Kidney (tissue), 14 donors: ENCODE measurements around the gene HAP1. TPM values are rescaled to one million over a fixed set of nuclear protein-coding genes. Genes with fewer than 3 reads are reported as not detected.

Experiments
- DNase-seq, 5 donors: peaks; one replicate each; pipeline ENCODE4 v3.0.0-alpha.2; 2013 to 2020
- FAIRE-seq: peaks from 2 replicates; lab custom pipeline; 2012; peaks lifted over from hg19 to GRCh38; lab: Jason Lieb, UNC
- H3K27ac ChIP-seq, 2 donors: one replicate each; pipeline ENCODE4 v1.7.0; 2013; ENCODE audit warnings: low read depth in 2 of 2, low read length in 2 of 2, inconsistent platforms in 1 of 2
- H3K27me3 ChIP-seq: one replicate; pipeline ENCODE4 v1.7.1; 2013; ENCODE audit warnings: low read length, inconsistent platforms; ENCODE audit not compliant: control insufficient read depth, insufficient read depth
- H3K36me3 ChIP-seq, 3 donors: one replicate each; pipeline versions ENCODE4 v1.7.0 to v1.7.1; 2013; ENCODE audit warnings: low read length in 3 of 3, control low read depth in 1 of 3, inconsistent platforms in 1 of 3; ENCODE audit not compliant: insufficient read depth in 3 of 3, control insufficient read depth in 2 of 3
- H3K4me1 ChIP-seq, 3 donors: one replicate each; pipeline versions ENCODE4 v1.7.0 to v1.7.1; 2013; ENCODE audit warnings: low read length in 3 of 3, inconsistent platforms in 1 of 3, low read depth in 1 of 3; ENCODE audit not compliant: control insufficient read depth in 2 of 3, insufficient read depth in 2 of 3
- H3K4me3 ChIP-seq, 3 donors: one replicate each; pipeline versions ENCODE4 v1.7.0 to v1.8.1; 2013; ENCODE audit warnings: low read length in 3 of 3, control low read depth in 1 of 3, inconsistent platforms in 1 of 3
- H3K9ac ChIP-seq, 3 donors: one replicate each; pipeline versions ENCODE4 v1.7.0 to v1.7.1; 2013; ENCODE audit warnings: low read length in 3 of 3, control low read depth in 1 of 3, inconsistent platforms in 1 of 3
- H3K9me3 ChIP-seq, 3 donors: one replicate each; pipeline versions ENCODE4 v1.7.0 to v1.7.1; 2013; ENCODE audit warnings: low read length in 3 of 3, control low read depth in 1 of 3, inconsistent platforms in 1 of 3; ENCODE audit not compliant: control insufficient read depth in 2 of 3, insufficient read depth in 1 of 3
- intact Hi-C: fragments of 100-400 bp; cut with DNase I; formaldehyde crosslinking; loops from one replicate; pipeline ENCODE4 v1.11.1; 2022
- polyA plus RNA-seq: library from polyadenylated mRNA; stranded (reverse); fragments of 350-450 nt; fragmentation: Illumina TruSeq; extraction: RNeasy Lipid Tissue Mini Kit (QIAGEN cat#74804); gene quantifications from one replicate; pipeline ENCODE4 v1.2.3, GENCODE V29; 2014; ENCODE audit warnings: low read depth, low replicate concordance; ENCODE audit not compliant: insufficient read depth
- total RNA-seq: library from RNA; stranded (reverse); fragmentation: NEBNext Ultra II Directional; extraction: Animal tissue kit (Norgen Biotek cat#: 25700); gene quantifications from one replicate; pipeline ENCODE4 v1.2.1, GENCODE V29; 2021
- TF ChIP-seq, protein P1 (sequence below): IDR thresholded peaks from 3 replicates; pipeline ENCODE4 v1.5.1; 2012; ENCODE audit warnings: mild to moderate bottlenecking, moderate library complexity, borderline replicate concordance; ENCODE audit not compliant: insufficient read depth; ENCODE audit errors: extremely low read depth
- donor health status: control.
- donor health status: control.
- donor health status: control.
- donor health status: control.
- donor health status: control.
- donor health status: DM: yes; HTN: yes; CAD: no.
- donor health status: Normal renal cell carcinoma (clear cell type).

Gene HAP1
- total and polyA plus RNA-seq, 2 donors from 2014 or later: 0.99 to 1.3 TPM

- Histone ChIP-seq H3K27me3 (peaks cover 5% of the 10 kb centered on the region), H3K4me1 (peaks cover 0 to 8% (median 0%) of the 10 kb centered on the region in 3 donors), H3K36me3 (no peaks in the 10 kb centered on the region), H3K27ac (no peak overlapping the region), H3K4me3 (no peak overlapping the region), H3K9ac (no peak overlapping the region), H3K9me3 (no peaks in the 10 kb centered on the region)
- DNase-seq (no peak), FAIRE-seq (no peak)
- intact Hi-C loops: no loop called here
- TF ChIP-seq, protein P1, sequence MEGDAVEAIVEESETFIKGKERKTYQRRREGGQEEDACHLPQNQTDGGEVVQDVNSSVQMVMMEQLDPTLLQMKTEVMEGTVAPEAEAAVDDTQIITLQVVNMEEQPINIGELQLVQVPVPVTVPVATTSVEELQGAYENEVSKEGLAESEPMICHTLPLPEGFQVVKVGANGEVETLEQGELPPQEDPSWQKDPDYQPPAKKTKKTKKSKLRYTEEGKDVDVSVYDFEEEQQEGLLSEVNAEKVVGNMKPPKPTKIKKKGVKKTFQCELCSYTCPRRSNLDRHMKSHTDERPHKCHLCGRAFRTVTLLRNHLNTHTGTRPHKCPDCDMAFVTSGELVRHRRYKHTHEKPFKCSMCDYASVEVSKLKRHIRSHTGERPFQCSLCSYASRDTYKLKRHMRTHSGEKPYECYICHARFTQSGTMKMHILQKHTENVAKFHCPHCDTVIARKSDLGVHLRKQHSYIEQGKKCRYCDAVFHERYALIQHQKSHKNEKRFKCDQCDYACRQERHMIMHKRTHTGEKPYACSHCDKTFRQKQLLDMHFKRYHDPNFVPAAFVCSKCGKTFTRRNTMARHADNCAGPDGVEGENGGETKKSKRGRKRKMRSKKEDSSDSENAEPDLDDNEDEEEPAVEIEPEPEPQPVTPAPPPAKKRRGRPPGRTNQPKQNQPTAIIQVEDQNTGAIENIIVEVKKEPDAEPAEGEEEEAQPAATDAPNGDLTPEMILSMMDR: no peak
Observed at GRCh38 chr17:41733348-41734138, 900 bp downstream of the HAP1 start.

GRCh38 chr17:41731836-41732235 lies 2.6 kb downstream of the HAP1 start:
- no peak overlapping the region for H3K27ac ChIP-seq
- no peaks in the 10 kb centered on the region for H3K9me3 ChIP-seq
- no peaks in the 10 kb centered on the region for H3K36me3 ChIP-seq
- intact Hi-C loops: no loop called here
- H3K27me3 ChIP-seq: peaks cover 2% of the 10 kb centered on the region
- H3K9ac ChIP-seq: no peak overlapping the region
- no peak overlapping the region for H3K4me3 ChIP-seq
- DNase-seq (no peak), FAIRE-seq (no peak)
- TF ChIP-seq, protein P1: no peak
- peaks cover 0 to 2% (median 0%) of the 10 kb centered on the region in 3 donors for H3K4me1 ChIP-seq

DNA sequence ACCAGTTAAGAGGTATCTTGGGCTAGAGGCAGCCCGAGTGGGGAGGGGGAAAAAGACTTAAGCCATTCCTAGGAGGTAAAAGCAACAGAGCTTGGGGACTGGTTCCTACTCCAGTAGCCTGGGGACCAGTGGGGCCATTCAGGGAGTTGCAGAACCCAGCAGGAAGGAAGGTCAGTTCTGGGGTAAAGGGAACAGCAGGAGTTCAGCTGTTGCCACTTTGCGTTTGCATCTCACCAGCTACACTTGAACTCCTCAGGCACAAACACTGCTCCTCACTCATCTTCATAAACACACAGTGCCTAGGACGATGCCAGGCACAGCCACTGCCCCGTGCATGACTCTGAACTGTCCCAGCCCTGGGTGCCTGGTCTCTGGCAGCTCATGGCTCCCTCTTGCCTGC lies 4.0 kb downstream of the HAP1 start:
- intact Hi-C loops: no loop called here
- TF ChIP-seq, protein P1: no peak
- peaks cover 0 to 2% (median 0%) of the 10 kb centered on the region in 3 donors for H3K4me1 ChIP-seq
- H3K9me3 ChIP-seq: no peaks in the 10 kb centered on the region
- DNase-seq: no peak
- no peak overlapping the region for H3K27ac ChIP-seq
- H3K27me3 ChIP-seq: peaks cover 2% of the 10 kb centered on the region
- no peak for FAIRE-seq
- H3K9ac ChIP-seq: no peak overlapping the region
- no peak overlapping the region for H3K4me3 ChIP-seq
- no peaks in the 10 kb centered on the region for H3K36me3 ChIP-seq
